NB4 (cell line): ENCODE measurements around the gene RNF8.

ENCODE experiments used
- POLR2A ChIP-seq: IDR thresholded peaks from 2 replicates; pipeline ENCODE4 v1.6.1; 2011; ENCODE audit warnings: mild to moderate bottlenecking; ENCODE audit not compliant: insufficient read length; ENCODE audit errors: extremely low read depth
- TF ChIP-seq, protein P1 (sequence below): IDR thresholded peaks from one replicate; pipeline ENCODE4 v1.5.1; 2012; ENCODE audit warnings: low read depth, low read length
- TF ChIP-seq, protein P2 (sequence below): IDR thresholded peaks from 2 replicates; pipeline ENCODE4 v1.6.1; 2011; ENCODE audit warnings: low read depth, low read length

DNA sequence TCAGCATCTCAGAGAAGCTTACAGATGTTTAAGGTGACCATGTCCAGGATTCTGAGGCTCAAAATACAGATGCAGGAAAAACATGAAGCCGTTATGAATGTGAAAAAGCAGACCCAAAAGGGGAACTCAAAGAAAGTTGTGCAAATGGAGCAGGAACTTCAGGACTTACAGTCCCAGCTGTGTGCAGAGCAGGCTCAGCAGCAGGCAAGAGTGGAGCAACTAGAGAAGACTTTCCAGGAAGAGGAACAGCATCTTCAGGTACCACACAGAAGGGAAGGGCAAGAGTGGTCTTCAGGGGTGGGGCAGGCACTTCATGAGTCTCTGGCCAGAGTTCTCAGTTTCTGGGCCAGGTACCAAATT is 15.2 kb downstream of the RNF8 start:
- TF ChIP-seq, protein P1, sequence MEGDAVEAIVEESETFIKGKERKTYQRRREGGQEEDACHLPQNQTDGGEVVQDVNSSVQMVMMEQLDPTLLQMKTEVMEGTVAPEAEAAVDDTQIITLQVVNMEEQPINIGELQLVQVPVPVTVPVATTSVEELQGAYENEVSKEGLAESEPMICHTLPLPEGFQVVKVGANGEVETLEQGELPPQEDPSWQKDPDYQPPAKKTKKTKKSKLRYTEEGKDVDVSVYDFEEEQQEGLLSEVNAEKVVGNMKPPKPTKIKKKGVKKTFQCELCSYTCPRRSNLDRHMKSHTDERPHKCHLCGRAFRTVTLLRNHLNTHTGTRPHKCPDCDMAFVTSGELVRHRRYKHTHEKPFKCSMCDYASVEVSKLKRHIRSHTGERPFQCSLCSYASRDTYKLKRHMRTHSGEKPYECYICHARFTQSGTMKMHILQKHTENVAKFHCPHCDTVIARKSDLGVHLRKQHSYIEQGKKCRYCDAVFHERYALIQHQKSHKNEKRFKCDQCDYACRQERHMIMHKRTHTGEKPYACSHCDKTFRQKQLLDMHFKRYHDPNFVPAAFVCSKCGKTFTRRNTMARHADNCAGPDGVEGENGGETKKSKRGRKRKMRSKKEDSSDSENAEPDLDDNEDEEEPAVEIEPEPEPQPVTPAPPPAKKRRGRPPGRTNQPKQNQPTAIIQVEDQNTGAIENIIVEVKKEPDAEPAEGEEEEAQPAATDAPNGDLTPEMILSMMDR, result no peak
- TF ChIP-seq, protein P2, sequence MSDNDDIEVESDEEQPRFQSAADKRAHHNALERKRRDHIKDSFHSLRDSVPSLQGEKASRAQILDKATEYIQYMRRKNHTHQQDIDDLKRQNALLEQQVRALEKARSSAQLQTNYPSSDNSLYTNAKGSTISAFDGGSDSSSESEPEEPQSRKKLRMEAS, result no peak
- no peak for TF ChIP-seq POLR2A
